Cerebellar cortex (tissue), 1 donor: ENCODE results near the gene HSFX2.
A peak's percentile ranks its signal among the peaks of the same experiment; 100 is the strongest.
"Not testable (repeated sequence)": the region's sequence is repeated elsewhere in the genome, so short reads cannot be mapped to it uniquely, and the experiment has no call there.

Source experiments
- DNase-seq: peaks from one replicate; pipeline ENCODE4 v3.0.0-alpha.2; 2015; ENCODE audit warnings: low spot score

Gene HSFX2

DNA sequence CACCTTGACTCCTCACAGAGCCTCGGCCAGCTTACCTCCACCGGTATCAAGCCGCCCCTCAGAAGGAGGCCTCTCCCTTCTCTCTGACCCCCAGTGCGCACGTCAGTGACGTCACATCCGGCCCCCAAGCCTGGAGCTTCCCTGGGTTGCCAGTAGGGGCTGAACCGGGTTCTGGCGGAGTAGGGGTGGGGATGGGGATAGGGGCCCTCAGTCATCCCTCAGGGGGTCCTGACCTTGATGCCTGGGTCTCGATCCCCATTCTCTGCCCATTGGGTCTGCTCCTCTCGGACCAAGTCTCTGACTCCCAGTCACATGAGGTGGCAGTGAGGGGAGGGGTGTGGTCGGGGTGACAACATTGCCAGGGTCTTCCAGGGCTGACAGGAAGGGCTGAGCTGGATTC, 7.8 kb downstream of the HSFX2 start, which contains the start of gene MAGEA9B:
Gene MAGEA9B, minus strand, starts transcription at position 101 of the 400 bp plus-strand sequence. CDS start 4,280 bp downstream, outside the sequence.
- not testable (repeated sequence) for DNase-seq

DNA sequence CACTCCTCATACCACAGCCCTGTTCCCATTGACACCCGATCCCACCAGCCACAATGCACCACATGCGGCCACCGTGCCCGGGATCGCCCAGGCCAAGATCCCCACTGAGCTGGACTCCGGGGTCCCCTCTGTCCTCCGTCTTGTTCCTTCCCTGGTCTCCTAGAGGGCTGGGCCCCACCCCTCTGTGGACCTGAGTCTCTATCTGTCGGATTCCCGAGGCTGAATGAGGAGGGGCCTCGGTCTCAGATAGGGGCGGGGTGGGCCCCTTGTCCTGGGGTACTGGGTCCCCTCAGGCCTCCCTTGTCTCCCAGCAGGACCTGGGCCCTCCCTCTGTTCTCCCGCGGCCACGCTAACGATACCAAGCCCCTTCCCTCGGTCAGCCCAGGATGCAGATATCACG, 9.5 kb downstream of the HSFX2 start:
- not testable (repeated sequence) for DNase-seq

DNA sequence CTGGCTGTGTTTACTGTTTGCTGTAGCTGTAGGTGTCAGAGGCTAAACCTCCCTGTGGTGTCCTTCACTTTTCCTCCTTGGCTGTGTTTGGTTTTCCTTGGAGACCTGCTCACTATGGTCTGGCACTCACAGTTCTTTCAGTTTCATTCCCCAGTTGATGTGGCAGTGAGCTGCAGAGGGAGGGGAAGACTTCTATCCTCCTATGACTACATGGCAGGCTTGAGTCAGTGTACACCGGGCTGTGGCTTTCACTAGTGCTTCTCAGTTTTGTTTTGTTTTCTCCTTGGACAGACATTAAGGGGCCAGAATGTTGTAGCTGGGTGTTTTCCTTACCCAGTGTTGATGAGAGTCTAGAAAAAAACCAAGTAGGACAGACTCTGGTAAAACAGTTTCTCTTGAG, 21.7 kb downstream of the HSFX2 start:
- not testable (repeated sequence) for DNase-seq

DNA sequence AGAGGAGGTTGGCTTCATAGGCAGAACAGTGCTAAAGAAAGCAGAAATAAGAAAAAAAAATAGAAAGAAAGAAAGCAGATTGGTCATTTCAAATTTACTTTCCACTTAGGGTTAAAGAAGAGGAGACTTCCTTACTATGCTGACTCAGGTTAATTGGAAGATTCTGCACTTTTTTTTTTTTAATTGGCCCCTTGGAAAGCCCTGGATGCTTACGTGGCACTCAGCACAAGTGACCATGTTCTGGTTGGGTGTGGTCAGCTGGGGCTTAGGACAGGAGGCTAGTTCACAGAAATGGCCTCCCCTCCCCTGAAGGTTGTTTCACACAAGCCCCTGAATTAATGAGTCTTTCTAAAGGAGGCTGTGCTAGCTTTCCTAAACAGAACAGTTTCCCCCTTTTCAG, 22.4 kb downstream of the HSFX2 start:
- DNase-seq, result no peak

DNA sequence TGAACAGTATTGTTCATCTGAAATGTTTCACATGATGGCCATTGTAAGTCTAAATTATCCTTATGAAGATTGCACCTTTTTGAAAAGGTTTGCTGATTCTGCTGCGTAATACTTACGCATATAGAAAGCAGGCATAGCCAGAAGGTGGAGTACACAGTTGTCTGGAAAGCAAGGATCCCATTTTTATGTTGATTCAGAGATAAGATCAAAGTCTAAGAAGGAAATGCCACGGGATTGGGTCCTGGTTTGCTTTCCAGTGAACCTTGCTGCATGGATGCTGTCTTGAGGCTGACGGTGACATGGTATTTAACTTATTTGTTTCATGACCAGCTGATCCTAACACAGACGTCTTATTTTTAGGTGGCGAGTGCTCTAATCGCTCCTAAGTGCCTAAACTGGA, 23.3 kb downstream of the HSFX2 start:
- DNase-seq, result no peak

DNA sequence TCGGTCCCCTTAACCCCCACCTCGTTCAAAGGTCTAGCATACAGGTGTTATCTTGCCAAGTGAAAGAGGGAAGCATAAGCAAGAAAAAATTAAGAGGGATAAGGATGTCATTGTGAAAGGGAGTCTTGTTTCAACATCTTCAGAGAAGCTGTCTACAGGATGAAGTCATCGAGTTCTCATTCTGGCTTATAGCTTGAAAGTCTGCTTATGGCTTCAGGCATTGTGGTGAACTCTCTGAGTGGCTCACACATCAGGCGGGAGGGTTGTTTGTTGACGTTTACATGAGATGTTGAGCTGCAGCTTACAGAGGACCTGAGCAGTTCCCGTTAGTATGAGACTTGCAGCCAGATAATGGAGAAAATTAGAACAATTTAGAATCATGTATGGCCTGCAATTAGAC, 24.4 kb downstream of the HSFX2 start:
- no peak for DNase-seq

DNA sequence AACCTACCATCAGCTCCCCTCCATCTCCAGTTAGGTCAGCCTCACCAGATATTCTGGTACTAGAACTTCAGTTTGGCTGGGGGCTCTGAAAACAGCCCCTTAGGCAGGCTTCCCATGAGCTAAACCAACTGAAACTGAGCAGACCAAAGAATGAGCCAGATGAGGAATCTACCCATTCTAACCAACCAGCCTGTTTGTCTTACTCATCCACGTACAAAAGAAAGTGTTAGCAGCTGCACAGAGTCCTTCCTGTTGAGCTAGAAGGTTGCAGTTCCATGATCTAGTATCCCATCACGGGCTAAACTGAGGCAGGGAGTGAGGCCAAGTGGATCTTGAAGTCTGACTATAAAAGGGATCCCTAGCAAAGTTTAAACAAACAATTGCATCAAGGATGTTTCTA, 25.3 kb downstream of the HSFX2 start:
- DNase-seq, result no peak

DNA sequence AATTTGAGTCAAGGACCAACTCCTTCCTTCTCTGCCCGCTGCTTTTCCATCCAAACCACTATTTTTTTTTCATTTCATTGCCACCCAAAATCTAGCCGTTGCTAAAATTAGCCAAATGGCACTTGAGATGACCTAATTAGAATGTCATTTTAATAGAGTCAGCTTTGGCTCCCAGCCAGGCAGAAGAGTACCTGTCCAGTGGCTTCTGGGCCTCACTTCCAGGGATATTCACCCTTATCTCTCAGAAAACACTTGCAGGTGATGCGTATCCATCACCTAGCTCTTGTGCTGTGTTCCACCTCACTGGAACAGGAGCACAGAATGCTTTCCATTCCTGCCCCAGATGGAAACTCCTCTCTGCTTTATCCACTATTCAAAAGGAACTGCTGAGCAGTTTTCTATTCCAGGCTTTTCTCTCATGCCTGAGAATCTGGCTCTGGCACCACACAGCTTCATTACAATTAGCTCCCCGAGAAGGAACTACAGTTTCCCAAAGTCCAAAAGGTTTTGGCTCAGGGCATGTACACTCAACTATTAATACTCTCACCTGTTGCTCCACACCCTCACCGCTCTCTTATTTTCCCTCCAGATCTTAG, 26.3 kb downstream of the HSFX2 start:
- peak; percentile 27 for DNase-seq

DNA sequence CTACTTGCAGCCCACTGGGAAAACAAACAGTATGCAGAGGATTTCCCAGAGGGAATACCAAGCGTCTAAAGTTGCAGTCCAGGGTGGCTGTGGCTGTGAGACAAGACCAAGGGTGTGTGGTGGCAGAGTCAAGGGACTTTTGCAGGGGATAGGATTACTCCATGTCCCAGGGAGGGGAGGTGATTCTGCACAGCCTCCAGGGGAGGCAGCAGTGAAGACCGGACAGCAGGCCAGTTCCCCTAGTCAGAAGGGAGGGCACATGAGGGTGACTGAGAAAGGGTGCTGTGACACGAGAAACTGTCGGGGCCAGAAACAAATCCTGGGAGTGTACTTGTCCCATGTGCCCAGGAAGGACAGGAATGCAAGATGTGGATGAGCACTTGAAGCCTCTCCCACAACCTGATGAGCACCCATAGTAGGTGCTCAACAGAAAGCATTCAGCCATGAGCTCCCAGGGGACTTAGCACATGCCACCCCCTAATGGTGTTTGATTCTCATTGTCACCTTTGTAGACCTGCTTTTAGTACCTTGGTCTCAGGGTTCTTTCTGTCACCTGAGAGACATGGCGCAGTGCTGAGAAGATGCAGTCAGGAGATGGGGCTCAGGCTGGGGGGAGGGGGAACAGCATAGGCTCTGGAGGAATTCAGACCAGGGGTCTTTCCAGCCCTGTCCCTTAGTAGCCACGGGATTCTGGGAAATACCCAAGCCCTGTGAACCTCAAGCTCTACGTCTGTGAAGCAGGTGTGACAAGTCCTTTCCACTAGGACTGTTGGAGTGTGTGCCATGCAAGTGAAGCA, 27.3 kb downstream of the HSFX2 start:
- no peak for DNase-seq

DNA sequence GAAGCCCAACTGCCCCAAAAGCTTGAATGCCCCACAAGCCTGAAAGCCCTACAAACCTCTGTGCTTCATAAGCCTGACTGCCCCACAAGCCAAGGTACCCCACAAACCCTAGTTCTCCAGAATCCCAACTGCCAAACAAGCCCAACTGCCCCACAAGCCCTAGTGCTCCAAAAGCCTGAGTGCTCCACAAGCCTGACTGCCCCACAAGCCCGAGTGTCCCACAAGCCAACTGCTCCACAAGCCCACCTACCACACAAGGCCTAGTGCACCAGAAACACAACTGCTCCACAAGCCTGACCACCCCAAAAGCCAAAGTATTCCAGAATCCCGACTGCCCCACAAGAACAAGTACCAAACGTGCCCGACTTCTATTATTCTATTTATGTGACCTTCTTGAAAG, 31.8 kb downstream of the HSFX2 start:
- no peak for DNase-seq

DNA sequence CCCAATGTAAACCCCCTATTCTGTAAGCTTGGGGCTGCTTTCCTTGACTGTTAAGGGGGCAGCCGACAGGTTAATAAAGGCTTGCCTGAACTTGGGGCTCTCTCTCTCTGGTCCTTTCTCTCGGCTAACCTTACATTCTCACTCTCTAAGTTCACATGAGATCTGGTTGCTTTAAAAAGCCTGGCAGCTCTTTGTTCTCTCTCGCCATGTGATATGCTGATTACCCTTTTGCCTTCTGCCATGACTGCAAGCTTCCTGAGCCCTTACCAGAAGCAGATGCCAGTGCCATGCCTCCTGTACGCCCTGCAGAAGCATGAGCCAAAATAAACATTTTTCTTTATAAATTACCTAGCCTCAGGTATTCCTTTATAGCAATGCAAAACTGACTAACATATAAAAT, 39.9 kb downstream of the HSFX2 start:
- DNase-seq, result not testable (repeated sequence)

DNA sequence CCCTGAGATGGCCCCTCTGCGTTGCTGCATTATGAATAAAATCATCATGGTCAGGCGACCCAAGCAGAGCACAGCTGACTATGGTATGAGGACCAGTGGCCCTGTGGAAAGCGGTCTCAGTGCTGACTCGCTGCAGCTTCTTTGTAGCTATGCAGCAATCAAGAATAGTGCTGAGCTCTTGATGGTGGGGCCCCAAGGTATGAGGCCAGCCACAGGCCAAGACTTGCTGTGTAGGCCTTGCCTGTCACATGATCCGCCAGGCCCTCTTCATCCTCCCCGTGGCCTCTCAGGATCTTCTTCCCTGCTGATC, 43.2 kb downstream of the HSFX2 start:
- not testable (repeated sequence) for DNase-seq

DNA sequence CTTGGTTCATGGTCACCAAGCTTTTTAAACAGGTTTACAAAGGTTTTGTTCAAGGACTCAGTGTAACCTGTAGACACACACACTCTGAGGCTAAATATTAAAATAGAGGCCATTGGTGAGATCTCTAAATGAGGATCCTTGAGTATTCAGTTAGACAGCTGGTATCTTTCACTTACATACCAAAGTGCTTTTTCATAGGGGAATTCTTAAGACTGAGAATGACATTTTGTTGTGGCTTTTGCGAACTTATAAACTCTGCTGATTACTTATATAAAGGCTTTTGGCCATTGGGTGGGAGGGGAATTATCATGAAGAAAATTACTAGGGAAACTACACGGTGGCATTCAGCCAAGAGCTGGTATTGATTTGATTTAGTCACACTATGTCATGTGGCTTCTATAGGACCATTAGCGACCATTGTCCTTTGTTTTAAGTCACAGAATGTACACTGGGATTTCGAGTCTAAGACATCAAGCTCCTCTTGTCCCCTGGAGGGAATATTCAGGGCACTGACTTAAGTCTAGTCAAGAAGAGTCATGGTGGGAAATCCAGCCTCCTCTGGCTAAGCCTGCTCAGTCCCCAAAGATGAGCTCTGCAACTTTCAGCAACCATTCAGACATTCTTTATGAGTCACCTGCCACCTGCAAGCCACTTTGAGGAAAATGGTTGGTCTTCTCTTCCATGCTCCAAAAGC, 43.7 kb downstream of the HSFX2 start:
- not testable (repeated sequence) for DNase-seq

DNA sequence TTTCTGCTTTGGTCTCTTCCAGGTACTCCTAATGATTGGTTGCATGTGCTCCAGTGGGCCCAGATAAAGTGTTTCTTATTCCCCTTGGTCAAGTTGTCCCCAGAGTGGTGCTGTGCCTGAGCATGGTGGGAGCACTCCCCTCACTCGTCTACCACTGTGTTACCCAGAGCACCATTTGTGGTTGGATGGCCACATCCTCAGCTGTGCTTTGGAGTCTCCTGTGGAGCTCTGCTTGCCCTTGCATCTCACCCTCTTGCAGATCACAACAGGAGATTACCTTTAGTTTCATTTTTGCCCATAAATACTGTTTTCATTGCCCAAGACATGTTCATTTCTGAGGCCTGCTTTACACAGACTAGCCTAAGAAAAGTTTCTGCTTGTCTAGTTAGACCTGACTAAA, 44.7 kb downstream of the HSFX2 start:
- not testable (repeated sequence) for DNase-seq

DNA sequence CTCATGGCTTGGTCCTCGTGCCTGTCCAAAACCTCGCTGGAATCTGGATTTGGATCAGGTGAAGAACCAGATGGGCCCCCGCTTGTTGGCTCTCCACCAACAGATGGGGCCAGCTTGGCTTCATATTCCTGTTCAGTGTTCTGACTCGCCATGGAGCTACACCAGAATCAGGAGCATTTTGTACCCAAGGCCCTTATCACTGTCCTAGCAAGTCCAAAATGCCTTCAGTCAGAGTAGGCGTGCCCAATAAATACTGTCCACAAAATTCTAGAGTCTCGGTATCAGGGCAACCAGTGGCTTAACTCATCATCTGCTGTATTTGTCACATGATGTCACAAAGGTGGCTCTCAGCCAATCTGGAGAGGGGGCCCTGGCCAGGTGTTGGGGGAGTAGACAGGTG, 45.4 kb downstream of the HSFX2 start, which contains the start of gene HSFX3:
Gene HSFX3, minus strand, starts transcription at position 224 of the 400 bp plus-strand sequence. Its CDS starts 72 bp downstream, at position 152.
- not testable (repeated sequence) for DNase-seq

DNA sequence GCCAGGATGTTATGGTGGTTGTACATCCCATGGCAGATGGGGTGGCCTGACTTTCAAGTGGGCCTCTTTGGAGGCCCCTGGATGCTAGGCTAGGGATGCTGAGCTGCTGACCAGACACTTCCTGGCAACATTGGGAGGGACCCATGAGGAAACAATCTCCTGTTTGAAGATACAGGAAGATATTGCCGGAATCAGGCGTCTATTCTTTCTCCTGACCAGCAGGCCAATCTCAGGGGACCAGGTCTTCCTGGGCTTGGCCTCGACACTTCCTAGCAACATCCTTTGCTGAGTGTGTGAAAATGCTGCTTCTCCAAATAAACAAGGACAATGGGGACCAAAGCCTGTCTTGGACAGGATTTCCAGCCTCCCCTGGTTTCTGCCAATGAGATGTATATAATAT, 47.3 kb downstream of the HSFX2 start:
- DNase-seq, result not testable (repeated sequence)

DNA sequence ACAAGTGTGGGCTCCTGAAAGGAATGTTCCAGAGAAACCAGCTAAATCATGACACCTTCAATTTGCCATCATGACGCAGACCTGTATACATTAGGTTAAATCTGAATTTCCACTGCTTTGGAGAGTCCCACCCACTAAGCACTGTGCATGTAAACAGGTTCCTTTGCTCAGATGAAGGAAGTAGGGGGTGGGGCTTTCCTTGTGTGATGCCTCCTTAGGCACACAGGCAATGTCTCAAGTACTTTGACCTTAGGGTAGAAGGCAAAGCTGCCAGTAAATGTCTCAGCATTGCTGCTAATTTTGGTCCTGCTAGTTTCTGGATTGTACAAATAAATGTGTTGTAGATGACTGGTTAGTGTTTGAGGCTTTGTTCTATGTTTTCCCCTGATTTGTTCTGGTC, 48.2 kb downstream of the HSFX2 start:
- DNase-seq, result not testable (repeated sequence)

DNA sequence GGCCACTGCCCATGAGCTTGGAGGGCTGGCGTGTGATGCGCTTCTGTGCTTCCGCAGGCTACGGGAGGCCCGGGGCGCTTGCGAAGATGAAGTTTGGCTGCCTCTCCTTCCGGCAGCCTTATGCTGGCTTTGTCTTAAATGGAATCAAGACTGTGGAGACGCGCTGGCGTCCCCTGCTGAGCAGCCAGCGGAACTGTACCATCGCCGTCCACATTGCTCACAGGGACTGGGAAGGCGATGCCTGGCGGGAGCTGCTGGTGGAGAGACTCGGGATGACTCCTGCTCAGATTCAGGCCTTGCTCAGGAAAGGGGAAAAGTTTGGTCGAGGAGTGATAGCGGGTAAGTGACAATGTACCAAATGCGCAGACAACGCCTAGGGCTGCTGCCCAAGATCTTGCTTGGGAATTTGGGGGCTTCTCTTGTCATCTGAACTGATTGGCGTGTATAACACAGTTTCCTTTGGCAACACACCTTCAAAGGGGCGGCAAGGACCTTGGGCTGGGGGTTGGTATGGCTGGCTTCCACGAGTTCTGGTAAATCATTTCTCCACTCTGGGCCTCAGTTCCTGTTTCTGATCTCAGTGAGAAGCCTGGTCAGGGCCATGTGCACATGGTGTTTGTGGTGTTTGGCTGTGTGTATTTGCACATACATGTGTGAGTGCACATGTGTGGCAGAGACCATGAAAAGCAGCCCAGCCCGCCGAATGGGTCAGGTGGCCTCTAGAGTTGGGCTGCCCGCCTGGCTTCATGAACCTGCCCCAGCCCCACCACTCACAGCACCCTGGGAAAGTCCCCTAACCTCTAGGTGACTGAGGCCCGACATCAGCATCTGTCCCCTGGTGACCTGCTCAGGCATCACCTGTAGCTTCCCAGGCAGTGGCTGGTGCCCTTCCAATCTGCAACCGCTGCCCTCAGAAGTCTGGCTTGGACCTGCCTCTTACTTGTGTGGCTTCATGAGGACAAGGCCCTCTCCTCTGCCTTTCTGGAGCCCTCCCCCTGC, 49.3 kb downstream of the HSFX2 start:
- DNase-seq, result not testable (repeated sequence)
